GM19372 (cell line): ENCODE data around the gene TNRC6C.
"Not testable (repeated sequence)": the region's sequence is repeated elsewhere in the genome, so short reads cannot be mapped to it uniquely, and the experiment has no call there.

Experiments used
- ATAC-seq: cut with Tn5 transposase; IDR thresholded peaks from one replicate; pipeline ENCODE4 v1.9.1; 2021; ENCODE audit warnings: mild to moderate bottlenecking, low read depth, moderate library complexity; ENCODE audit not compliant: unreplicated experiment

TNRC6C gene

DNA sequence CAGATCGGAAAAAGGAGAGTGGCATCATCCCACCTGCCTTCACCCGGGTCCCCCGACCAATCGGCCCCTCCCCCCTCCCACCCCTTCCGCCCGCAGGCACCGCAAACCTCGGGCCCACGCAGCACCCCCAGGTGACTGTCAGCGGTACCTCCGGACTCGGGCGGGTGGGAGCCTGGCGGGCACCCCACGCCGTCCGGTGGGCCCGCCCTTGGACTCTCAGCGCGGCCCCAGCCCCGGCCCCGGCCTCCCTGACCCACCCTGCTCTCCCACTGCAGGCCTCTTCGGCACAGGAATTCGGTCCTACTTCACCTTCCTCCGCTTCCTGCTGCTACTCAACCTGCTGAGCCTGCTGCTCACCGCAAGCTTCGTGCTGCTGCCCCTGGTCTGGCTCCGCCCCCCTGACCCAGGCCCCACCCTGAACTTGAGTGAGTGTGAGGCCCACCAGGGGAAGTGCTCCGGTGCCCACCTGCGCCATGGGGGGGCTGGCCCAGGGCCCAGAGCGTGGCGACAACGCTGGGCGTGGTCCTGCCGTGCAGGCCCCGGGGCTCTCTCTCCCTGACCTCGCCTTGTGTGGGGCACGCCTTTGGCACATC, 173.7 kb downstream of the TNRC6C start:
- no peak for ATAC-seq

DNA sequence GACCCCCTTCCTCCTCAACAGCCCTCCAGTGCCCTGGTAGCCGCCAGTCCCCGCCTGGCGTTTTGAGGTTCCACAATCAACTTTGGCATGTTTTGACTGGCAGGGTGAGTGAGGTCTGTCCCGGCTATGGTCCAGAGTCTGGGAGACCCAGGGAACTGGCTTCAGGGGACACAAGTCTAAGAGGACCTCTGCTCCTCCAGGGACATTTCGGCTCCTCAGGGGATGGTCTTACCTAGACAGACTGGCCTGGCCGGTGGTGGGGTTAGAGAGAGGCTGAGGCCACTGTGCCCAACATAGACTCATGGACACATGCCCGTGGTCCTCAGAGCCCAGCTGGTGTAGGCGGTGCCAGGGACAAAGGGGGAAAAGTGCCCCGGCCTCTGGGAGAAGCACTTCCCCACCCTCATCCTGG, 174.3 kb downstream of the TNRC6C start:
- ATAC-seq: no peak

DNA sequence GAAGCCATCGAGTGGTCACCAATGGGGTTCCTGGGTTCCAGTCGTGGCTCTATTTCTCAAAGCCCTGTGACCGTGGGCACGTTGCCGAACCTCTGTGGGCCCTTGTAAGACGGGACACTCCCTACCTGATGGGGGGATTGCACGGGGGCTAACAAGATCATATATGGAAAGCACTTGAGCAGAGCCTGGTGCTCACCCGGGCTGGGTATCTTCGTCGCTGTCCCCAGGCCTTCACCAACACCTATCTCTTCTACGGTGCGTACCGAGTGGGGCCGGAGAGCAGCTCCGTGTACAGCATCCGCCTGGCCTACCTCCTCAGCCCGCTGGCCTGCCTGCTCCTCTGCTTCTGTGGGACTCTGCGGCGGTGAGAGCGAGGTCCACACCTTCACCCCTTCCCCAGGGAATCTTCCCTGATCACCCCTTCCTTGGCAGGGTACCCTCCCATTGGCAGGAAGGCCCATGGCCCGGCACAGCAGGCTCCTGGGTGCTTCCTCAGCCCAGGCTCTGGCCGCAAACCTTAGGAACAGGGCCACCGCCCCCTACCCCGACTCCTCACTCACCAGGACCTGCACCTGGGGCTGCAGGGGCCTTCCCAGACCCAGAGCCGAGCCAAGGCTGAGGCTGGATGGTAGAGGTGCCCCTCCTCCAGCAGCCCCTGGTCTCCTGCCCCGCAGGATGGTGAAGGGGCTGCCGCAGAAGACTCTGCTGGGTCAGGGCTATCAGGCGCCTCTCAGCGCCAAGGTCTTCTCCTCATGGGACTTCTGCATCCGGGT, 174.9 kb downstream of the TNRC6C start:
- no peak for ATAC-seq

DNA sequence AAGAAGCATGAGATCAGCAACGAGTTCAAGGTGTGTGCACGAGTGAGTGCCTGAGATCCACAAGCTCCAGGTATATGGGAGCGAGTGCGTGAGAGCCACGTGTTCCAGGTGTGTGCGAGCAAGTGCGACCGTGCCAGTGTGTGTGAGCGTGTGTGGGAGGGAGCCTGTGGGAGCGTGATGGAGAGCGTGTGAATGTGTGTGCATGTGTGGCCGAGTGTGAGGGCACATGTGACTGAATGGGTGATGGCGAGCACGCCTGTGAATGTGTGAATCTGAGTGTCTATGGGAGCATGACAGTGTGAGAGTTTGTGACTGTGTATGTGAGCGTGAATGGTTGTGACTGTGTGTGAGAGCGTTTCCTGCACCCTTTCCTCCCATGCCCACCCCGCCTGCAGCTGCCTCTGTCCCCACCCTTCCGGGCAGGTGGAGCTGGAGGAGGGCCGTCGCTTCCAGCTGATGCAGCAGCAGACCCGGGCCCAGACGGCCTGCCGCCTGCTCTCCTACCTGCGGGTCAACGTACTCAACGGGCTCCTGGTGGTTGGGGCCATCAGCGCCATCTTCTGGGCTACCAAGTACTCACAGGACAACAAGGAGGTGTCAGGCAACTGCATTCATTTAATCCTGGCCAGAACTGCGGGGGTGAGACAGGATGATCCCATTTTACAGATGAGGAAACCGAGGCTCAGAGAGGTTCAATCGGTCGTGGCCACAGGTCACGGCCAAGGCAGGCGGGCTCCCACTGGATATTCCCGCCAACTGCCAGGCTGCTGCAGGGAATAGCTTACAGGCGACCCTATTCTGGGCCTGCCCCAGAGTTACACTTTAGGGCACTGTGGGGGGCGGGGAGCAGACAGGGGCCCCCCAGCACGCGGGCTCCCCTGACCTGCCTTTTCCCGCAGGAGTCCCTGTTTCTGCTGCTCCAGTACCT, 175.7 kb downstream of the TNRC6C start:
- ATAC-seq: no peak

DNA sequence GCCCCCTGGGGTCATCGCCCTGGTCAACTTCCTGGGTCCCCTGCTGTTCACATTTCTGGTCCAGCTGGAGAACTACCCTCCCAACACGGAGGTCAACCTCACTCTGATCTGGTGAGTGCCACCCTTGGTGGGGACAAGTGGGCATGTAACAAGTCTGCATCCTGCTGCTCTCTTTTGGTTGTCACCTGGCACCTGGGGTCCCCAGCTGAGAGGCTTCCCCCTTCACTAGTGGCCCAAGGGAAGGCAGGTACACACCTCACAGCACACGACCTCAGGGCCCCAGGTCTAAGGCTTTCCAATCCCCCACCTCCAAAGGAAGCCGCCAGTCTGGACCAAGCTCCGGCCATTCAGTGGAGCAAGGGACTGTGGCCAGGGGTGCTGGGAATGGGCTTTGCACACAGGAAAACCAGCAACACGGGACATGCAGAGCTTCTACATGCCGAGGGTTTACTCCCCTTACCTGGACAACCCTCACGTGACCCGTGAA, 176.4 kb downstream of the TNRC6C start:
- no peak for ATAC-seq

DNA sequence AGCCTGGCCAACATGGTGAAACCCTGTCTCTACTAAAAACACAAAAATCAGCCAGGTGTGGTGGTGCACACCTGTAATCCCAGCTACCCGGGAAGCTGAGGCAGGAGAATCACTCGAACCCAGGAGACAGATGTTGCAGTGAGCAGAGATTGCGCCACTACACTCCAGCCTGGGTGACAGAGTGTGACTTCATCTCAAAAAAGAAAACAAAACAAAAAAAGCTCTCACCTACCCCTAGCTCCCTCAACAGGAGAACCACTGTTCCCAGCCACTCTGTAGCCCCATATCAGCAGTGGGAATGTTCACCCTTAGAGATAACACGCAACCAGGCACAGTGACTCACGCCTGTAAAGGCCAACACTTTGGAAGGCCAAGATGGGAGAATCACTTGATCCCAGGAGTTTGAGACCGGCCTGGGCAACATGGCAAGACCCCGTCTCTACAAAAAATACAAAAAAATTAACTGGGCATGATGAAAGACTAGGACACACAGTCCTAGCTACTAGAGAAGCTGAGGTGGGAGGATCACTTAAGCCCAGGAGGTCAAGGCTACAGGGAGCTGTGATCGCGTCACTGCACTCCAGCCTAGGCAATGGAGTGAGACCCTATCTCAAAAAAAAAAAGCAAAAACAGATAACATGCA, 177.5 kb downstream of the TNRC6C start:
- no peak for ATAC-seq

DNA sequence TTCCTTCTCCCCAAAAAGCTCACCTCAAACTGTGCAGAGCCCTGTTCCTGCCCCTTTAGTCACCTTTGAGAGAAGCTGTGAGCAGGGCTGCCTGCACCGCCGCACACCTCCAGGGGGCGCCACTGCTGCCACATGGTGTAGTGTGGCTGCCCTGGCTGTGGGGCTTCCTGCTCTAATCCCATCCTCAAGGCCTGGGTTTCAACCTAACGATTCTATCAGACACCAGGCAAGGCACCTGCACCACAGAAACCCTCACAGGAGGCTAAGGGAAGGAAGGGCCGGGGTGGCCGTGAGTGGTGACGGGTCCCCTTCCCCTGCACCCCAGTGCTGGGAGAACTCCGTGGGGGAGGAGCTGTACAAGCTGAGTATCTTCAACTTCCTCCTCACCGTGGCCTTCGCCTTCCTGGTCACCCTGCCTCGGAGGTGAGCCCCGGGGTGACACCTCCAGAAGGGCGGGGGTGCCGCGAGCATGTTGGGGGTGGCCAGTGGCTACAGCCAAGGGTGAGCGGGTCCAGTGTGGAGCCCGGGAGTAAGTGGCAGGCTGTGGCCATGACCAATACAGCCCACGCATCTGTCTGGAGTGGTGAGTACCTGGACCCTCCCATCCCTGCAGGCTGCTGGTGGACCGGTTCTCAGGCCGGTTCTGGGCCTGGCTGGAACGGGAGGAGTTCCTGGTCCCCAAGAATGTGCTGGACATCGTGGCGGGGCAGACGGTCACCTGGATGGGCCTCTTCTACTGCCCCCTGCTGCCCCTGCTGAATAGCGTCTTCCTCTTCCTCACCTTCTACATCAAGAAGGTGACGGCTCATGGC, 179.1 kb downstream of the TNRC6C start:
- ATAC-seq: no peak

DNA sequence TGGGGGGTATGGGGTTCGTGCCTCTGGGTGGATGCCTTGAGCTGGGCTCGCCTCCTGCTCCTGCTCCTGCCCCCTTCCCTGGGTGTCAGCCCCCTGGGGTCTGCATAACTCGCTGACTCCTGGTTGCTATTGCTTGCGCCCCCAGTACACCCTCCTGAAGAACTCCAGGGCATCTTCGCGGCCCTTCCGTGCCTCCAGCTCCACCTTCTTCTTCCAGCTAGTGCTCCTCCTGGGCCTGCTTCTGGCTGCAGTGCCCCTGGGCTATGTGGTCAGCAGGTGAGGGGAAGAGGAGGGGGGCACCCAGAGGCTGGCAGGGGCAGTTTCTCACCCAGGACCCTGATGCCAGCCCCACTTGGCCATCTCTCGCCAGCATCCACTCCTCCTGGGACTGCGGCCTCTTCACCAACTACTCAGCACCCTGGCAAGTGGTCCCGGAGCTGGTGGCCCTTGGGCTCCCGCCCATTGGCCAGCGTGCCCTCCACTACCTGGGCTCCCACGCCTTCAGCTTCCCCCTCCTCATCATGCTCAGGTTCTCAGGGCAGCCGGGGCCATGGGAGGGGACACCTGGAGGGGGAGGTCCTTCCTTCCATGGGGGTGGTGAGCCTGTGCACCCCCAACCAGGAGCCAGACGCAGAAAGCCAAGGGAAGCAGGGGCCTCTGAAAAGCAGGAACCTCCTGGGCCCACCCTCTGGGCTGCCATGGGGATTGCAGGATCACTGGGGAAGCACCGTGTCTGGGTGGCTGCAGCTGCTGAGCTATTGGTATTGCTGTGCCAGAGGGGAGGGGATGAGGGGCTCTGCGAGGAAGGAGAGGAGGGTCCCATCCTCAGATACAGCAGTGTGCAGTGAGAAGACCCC, 179.9 kb downstream of the TNRC6C start:
- ATAC-seq: no peak

DNA sequence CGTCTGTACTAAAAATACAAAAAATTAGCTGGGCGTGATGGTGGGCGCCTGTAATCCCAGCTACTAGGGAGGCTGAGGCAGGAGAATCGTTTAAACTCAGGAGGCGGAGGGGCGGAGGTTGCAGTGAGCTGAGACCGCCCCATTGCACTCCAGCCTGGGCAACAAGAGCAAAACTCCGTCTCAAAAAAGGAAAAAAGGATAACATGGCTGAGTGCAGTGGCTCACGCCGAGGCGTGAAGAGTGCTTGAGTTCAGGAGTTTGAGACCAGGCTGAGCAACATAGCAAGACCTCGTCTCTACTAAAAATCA, 181.3 kb downstream of the TNRC6C start:
- ATAC-seq: not testable (repeated sequence)

DNA sequence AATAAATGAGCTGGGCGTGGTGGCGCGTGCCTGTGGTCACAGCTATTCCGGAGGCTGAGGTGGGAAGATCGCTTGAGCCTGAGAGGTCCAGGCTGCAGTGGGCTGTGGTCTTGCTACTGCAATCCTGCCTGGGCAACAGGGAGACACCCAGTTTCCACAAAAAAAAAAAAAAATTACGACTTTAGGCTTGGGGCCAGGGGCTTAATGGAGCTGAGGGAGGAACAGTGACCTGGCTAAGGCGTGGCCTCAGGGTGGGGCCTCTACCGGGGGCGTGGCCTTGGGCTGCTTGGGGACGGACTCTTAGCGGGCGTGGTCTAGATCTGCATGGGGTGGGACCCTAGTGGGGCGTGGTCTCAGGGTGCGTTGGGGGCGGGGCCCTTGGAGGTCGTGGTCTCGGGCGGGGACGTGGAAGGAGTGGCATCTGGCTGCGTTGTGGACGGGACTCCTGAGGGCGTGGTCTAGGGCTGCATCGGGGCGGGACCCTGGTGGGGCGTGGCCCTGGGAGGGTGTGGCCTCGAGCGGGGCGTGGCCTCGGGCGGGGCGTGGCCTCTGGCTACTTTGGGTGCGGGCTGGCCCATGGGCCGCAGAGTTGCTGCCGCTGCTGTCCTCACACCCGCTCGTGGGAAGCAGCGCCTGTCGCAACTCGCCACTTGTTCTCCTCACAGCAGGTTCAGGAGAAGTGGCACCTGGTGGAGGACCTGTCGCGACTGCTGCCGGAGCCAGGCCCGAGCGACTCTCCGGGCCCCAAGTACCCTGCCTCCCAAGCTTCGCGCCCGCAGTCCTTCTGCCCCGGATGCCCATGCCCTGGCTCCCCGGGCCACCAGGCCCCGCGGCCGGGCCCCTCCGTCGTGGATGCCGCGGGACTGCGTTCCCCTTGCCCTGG, 181.9 kb downstream of the TNRC6C start:
- peak; percentile 77 for ATAC-seq

DNA sequence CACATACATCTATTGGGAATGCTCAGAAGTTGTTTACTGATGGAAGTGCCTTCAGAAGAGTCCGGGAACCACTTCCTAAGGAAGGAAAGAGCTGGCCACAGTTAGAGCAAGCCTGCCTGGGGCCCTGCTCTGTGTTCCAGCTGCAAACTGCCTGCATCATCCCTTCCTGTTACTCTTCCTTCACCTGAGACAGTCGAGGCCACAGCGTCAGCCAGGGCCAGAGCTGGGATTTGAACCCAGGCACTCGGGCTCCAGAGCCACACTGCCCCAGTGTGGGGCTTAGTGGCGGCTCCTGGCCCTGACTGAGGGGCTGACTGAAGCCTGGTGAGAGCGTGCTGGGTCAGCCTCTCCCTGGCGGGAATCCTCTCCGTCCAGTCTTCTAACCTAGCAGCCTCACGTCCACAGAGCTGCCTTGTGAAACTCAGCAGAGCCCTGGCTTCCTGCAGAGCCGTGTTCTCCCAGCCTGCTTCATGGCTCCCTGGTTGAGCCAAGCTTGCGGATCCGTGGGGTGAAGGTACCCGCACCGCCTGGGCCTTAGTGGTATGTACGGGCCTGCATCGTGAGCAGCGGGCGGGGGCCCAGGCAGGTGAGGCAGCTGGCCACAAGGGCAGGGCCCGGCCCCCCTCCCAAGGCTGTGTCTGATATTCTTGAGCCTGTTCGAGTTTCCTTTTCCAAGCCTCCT, 183.1 kb downstream of the TNRC6C start:
- ATAC-seq: no peak

DNA sequence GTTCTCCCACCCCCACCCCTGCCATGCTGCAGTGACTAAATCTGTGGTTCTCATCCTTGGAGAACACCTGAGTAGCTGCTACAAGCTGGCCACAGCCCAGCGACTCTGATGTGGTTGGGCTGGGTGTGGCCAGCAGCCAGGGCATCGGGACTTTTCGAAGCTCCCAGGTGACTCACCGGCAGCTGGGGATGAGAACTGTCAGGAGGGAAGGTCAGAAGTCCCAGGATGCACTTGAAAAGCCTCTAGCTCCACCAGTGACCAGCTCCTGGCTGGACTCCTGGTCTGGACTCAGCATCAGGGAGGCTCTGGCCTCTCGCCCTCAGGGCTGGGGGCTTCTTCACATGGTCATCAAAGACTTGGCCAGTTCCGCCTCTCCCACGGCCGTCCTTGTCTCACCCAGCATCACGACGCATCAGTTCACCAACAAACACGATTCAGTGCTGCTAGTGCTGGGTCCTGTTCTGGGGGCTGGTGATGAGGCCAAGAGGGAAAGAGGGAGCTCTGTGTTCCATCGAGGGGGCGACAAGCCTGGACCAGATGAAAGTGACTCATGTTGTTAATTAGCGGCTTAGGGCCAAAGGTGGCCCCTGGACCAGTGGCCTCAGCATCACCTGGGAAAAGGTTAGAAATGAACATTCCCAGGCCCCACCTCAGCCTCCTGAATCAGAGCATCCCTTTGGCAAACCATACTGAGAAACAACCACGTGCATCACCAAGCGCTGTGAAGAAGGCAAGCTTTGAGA, 183.8 kb downstream of the TNRC6C start:
- ATAC-seq: no peak

DNA sequence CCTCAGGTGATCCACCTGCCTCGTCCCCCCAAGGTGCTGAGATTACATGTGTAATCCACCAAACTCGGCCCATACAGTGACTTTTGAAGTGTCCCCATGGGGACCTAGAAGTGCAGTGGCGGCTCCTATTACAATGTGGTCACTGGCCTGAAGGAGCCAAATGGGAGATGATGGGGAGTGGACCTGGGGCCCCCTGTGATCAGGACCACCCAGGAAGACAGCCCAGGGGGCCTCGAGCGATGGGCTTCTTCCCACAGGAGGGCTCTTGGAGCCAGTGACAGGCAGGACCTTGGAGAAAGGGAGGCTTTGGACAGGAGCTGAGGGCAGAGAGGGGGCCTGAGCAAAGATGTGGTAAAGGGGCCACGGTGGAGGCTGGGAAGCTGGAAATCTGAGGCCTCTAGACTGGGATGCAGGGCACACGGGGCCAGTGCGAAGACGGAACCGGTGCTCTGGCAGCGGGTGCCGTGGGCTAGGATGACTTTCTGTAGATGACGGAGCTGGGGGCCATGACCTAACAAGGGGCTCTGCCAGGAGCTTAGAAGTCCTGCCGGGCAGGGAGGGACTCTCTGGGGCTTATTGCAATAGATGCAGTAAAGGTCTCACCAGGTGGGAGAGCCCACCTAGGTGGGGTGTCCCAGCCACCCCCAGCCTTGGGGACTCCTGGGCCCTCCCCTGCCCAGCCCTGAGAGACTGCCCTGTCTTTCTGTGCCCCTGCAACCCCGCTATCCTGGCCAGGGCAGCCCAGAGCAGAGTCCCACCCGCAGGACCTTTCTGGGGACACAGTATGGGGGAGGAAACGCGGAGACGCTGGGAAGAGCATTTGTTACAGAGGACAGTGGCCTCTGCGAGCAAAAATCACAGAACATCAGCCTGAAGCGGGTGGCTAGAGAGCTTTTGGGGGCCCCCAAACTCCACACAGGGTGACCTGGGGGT, 185.0 kb downstream of the TNRC6C start:
- ATAC-seq: no peak

DNA sequence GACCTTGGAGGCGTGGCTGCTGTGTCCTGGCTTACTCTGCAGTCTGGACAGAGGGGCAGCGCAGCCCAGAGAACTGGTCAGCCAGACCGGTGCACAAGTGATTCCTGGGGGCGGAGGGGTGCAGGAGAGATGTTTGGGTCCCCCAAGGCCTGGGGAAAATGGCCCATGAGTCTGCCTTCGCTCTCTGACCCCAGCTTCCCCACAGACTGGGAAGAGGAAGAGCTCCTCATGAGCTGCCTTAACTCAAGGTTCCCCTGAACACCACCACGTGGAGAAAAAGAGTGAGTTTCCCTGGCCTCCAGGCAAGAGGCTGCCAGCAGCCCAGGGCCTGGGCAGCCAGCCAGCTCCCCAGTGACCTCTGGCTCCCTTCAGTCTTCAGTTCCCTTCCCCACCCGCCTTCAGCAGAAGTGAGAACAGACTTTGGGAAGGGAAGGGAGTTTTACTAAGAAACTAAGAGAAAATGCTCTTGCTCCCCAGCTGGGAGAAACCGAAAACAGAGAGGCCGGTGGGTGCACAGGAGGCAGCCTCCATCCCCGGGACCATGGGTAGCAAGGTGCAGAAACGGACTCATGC, 185.7 kb downstream of the TNRC6C start:
- ATAC-seq: no peak
